GM10248 (cell line): ENCODE results near the gene DYNC1H1.

Source experiments
- CTCF ChIA-PET: fragments of 300-600 bp; sonication (Branson Sonifier 250); formaldehyde crosslinking; extraction: SDS; loops from one replicate; lab custom pipeline; 2021; ENCODE audit warnings: antibody characterized with exemption; lab: Yijun Ruan, JAX
- POLR2A ChIA-PET: fragments of 350-650 bp; sonication (Branson Sonifier 250); formaldehyde crosslinking; extraction: SDS; loops from one replicate; lab custom pipeline; 2020; ENCODE audit warnings: antibody characterized with exemption; lab: Yijun Ruan, JAX
- DNase-seq: peaks from one replicate; pipeline ENCODE4 v3.0.0; 2012; ENCODE audit errors: extremely low spot score
- TF ChIP-seq, protein P1 (sequence below): IDR thresholded peaks from 2 replicates; pipeline ENCODE4 v1.5.1; 2012; ENCODE audit warnings: mild to moderate bottlenecking, low read depth; ENCODE audit errors: extremely low read depth, missing control alignments, control extremely low read depth

Gene DYNC1H1

GRCh38 chr14:102049258-102050025, 85.1 kb downstream of the DYNC1H1 start:
- ChIA-PET POLR2A (interaction anchor here (0.8 kb wide), 1 partner anchor 256 kb away, joined by 7 read pairs; the partner anchor contains the start of gene MOK), CTCF (interaction anchor here (1.0 to 2.1 kb wide), 5 partner anchors 9 to 52 kb away, joined by 3 to 12 read pairs (median 4); no protein-coding TSS in a partner anchor)
- DNase-seq = no peak
- TF ChIP-seq, protein P1, sequence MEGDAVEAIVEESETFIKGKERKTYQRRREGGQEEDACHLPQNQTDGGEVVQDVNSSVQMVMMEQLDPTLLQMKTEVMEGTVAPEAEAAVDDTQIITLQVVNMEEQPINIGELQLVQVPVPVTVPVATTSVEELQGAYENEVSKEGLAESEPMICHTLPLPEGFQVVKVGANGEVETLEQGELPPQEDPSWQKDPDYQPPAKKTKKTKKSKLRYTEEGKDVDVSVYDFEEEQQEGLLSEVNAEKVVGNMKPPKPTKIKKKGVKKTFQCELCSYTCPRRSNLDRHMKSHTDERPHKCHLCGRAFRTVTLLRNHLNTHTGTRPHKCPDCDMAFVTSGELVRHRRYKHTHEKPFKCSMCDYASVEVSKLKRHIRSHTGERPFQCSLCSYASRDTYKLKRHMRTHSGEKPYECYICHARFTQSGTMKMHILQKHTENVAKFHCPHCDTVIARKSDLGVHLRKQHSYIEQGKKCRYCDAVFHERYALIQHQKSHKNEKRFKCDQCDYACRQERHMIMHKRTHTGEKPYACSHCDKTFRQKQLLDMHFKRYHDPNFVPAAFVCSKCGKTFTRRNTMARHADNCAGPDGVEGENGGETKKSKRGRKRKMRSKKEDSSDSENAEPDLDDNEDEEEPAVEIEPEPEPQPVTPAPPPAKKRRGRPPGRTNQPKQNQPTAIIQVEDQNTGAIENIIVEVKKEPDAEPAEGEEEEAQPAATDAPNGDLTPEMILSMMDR = no peak

DNA sequence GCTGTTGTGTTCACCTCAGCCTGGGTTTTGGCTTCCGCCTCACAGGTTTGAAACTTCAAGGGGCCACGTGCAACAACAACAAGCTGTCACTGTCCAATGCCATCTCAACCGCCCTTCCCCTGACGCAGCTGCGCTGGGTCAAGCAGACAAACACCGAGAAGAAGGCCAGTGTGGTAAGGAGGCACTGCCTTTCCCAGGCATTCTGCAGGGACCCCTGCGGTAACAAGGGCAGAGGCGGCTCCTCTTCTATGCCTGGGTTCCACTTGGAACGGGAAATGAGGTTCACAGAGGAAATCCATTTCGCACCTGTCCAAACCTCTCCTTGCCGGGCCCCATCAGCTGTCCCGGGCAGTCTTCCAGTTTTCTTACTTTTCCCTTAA, 85.6 kb downstream of the DYNC1H1 start:
- ChIA-PET POLR2A (interaction anchor here (0.8 kb wide), 1 partner anchor 255 kb away, joined by 7 read pairs; the partner anchor contains the start of gene MOK), CTCF (interaction anchor here (0.9 to 2.1 kb wide), 7 partner anchors 8 to 53 kb away, joined by 3 to 12 read pairs (median 4); no protein-coding TSS in a partner anchor)
- TF ChIP-seq, protein P1 = no peak
- no peak for DNase-seq

DNA sequence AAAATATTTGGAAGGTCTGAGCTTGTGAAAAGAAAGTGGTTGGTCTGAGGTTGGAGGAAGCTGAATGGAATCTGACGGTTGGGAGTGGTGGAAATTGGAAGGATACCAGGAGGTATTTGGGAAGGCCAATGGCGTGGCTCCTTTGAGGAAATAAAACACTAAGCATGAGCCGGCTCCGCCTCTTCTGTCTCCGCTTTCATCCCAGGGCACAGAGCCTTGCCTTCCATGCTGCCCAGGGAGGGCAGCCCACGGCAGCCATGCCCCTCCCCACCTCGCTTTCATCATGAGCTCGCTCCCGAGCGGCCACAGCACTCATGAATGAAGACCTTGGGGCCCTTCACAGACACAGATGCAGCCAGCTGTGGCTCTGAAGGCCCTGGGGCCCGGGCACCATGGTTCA, 86.3 kb downstream of the DYNC1H1 start:
- ChIA-PET POLR2A (interaction anchor here (0.6 kb wide), 1 partner anchor 27 kb away, joined by 7 read pairs; no protein-coding TSS in a partner anchor), CTCF (interaction anchor here (0.9 to 1.5 kb wide), 4 partner anchors 9 to 20 kb away, joined by 3 to 4 read pairs (median 4); no protein-coding TSS in a partner anchor)
- no peak for DNase-seq
- TF ChIP-seq, protein P1 = no peak

GRCh38 chr14:102052522-102052921, 88.1 kb downstream of the DYNC1H1 start:
- no peak for DNase-seq
- POLR2A ChIA-PET = no interaction called here
- CTCF ChIA-PET = interaction anchor here (0.9 kb wide), 1 partner anchor 15 kb away, joined by 3 read pairs; no protein-coding TSS in a partner anchor
- TF ChIP-seq, protein P1 = no peak

- no peak for DNase-seq
- TF ChIP-seq, protein P1 = no peak
- ChIA-PET POLR2A (interaction anchor here (1.0 kb wide), 1 partner anchor 23 kb away, joined by 3 read pairs; no protein-coding TSS in a partner anchor), CTCF (interaction anchor here (1.0 kb wide), 1 partner anchor 9 kb away, joined by 3 read pairs; no protein-coding TSS in a partner anchor)
Measured at GRCh38 chr14:102055181-102055901, 91.0 kb downstream of the DYNC1H1 start.

GRCh38 chr14:102056694-102057442, 92.5 kb downstream of the DYNC1H1 start:
- ChIA-PET CTCF (interaction anchor here (0.9 kb wide), 1 partner anchor 257 kb away, joined by 3 read pairs; no protein-coding TSS in a partner anchor), POLR2A (interaction anchor here (1.3 kb wide), 1 partner anchor 28 kb away, joined by 4 read pairs; no protein-coding TSS in a partner anchor)
- DNase-seq = no peak
- TF ChIP-seq, protein P1 = no peak
